ENCODE measurements around the gene COL17A1. TPM values are rescaled to one million over a fixed set of nuclear protein-coding genes. Genes with fewer than 3 reads are reported as not detected.

COL17A1 gene
- total and polyA plus RNA-seq, 2 of the 13 experiments (the other 11 are each of a cell fraction or from before 2014, with no cell fraction given), result 0.03 TPM; not detected in 1

- peaks cover 3 to 21% of the 10 kb centered on the region in 2 experiments; a peak in 4 of 5 replicates for H3K36me3 ChIP-seq (replicated peaks in 1 of 2; ENCODE audit: control insufficient read depth in 1 of 2, insufficient read depth in 2 of 2, low read length in 2 of 2)
- intact Hi-C loops (cut with micrococcal nuclease; ENCODE audit: unreplicated experiment), result no loop called here
- CTCF ChIA-PET (ENCODE audit: low intra/inter-chr PET ratio, low total read pairs), result no interaction called here
- no peak overlapping the region for H3K27ac ChIP-seq (ENCODE audit: extremely low read length, insufficient read depth, low read length)
- no peak overlapping the region for H3K4me2 ChIP-seq (ENCODE audit: low read depth, low read length)
- no peak for FAIRE-seq
- POLR2A ChIA-PET, result no interaction called here
- no peaks in the 10 kb centered on the region for H4K20me1 ChIP-seq (ENCODE audit: insufficient read depth, low read length)
- in situ Hi-C loops (cut with HindIII; ENCODE audit: extremely low pct_ligation_motif_present, low pct_unique_long_range_greater_than_20kb), result no loop called here
- no peaks in the 10 kb centered on the region for H3K9me3 ChIP-seq (ENCODE audit: low read length)
- H3K27me3 ChIP-seq (ENCODE audit: control insufficient read depth in 1 of 2, insufficient read depth in 2 of 2, low read length in 2 of 2), result no peaks in the 10 kb centered on the region
- WGBS (ENCODE audit: low lambda C conversion rate), result 73% methylated on average over 4 of the region's 4 CpGs
- H3K4me3 ChIP-seq (replicated peaks in 1 of 3; ENCODE audit: insufficient read depth in 1 of 3, low read depth in 2 of 3, low read length in 3 of 3), result no peak overlapping the region
- H3K9ac ChIP-seq (ENCODE audit: insufficient read depth, low read depth, low read length), result no peak overlapping the region
- no TSS peak for BruUV-seq (replicated peaks)
- no peaks in the 10 kb centered on the region for H3K4me1 ChIP-seq (ENCODE audit: insufficient read depth, low read length)
- H2AFZ ChIP-seq (ENCODE audit: low read length), result no peak overlapping the region
- ATAC-seq, result no peak
- no peak for DNase-seq (ENCODE audit: low spot score)
- H3K79me2 ChIP-seq (ENCODE audit: insufficient read depth, low read length), result no peaks in the 10 kb centered on the region
- no peak for TF ChIP-seq NR2C2 (CRISPR knock-in tag; IDR thresholded peaks at IDR 0.05; ENCODE audit: borderline replicate concordance)
- no peak for TF ChIP-seq ZNF451 (CRISPR knock-in tag; IDR thresholded peaks at IDR 0.05)
- TF ChIP-seq HES4 (CRISPR knock-in tag; IDR thresholded peaks at IDR 0.05; ENCODE audit: borderline replicate concordance), result no peak
- TF ChIP-seq ZBTB3 (CRISPR knock-in tag; IDR thresholded peaks at IDR 0.05; ENCODE audit: borderline replicate concordance, low read depth), result no peak
- no peak for TF ChIP-seq REXO4 (CRISPR knock-in tag; IDR thresholded peaks at IDR 0.05; ENCODE audit: borderline replicate concordance)
- no peak for TF ChIP-seq KLF16 (CRISPR knock-in tag; IDR thresholded peaks at IDR 0.05)
- TF ChIP-seq ZNF354B (CRISPR knock-in tag; IDR thresholded peaks at IDR 0.05), result no peak
- TF ChIP-seq ZBED4 (CRISPR knock-in tag; IDR thresholded peaks at IDR 0.05; ENCODE audit: borderline replicate concordance), result no peak
- no peak for TF ChIP-seq HIC2 (CRISPR knock-in tag; IDR thresholded peaks at IDR 0.05; ENCODE audit: low read depth)
- TF ChIP-seq CCAR2 (optimal IDR thresholded peaks at IDR 0.05; ENCODE audit: low read depth, low read length), result no peak
- no peak for TF ChIP-seq NFE2 (CRISPR knock-in tag; IDR thresholded peaks at IDR 0.05)
- TF ChIP-seq PTBP1 (IDR thresholded peaks at IDR 0.05; ENCODE audit: low read depth, low read length, poor library complexity, severe bottlenecking), result no peak
- no peak for TF ChIP-seq SNAI1 (CRISPR knock-in tag; IDR thresholded peaks at IDR 0.05; ENCODE audit: borderline replicate concordance)
- no peak for TF ChIP-seq ZNF432 (CRISPR knock-in tag; IDR thresholded peaks at IDR 0.05; ENCODE audit: borderline replicate concordance)
- TF ChIP-seq MXD1 (CRISPR knock-in tag; IDR thresholded peaks at IDR 0.05), result no peak
- TF ChIP-seq KAT2B (IDR thresholded peaks at IDR 0.05; ENCODE audit: borderline replicate concordance, low read depth, low read length), result no peak
- TF ChIP-seq ZNF784 (CRISPR knock-in tag; IDR thresholded peaks at IDR 0.05; ENCODE audit: borderline replicate concordance), result no peak
These were observed 56.7 kb downstream of the COL17A1 start for GRCh38 chr10:104028823-104029520.
